GM12878 (cell line): ENCODE measurements around the gene KDM4C. TPM values are rescaled to one million over a fixed set of nuclear protein-coding genes. Genes with fewer than 3 reads are reported as not detected.

Experiments used
- ATAC-seq: fragments of 200-7000 bp; cut with Tn5 transposase; 3 replicates; pipeline ENCODE4 v1.9.1; 2020; ENCODE audit warnings: mild to moderate bottlenecking, moderate library complexity
- BruUV-seq: library from RNA; stranded (reverse); fragments of 400-500 nt; replicated peaks from 2 replicates; lab custom pipeline; 2021; lab: Mats Ljungman, UMichigan
- CTCF ChIA-PET: fragments of 300-600 bp; sonication (Branson Sonifier 250); formaldehyde crosslinking; extraction: SDS; loops from one replicate; lab custom pipeline; 2021; ENCODE audit warnings: inconsistent platforms; lab: Yijun Ruan, JAX
- POLR2A ChIA-PET: fragments of 350-600 bp; formaldehyde crosslinking; extraction: SDS; loops from one replicate; lab custom pipeline; 2021; ENCODE audit warnings: inconsistent platforms; lab: Charles Lee
- RAD21 ChIA-PET: fragments of 300-600 bp; sonication (Branson Sonifier 250); formaldehyde crosslinking; loops from one replicate; lab custom pipeline; 2023; ENCODE audit warnings: antibody characterized with exemption; ENCODE audit not compliant: unreplicated experiment; lab: Charles Lee
- SMC1A ChIA-PET: fragments of 300-600 bp; sonication (Branson Sonifier 250); formaldehyde crosslinking; loops from one replicate; lab custom pipeline; 2023; ENCODE audit not compliant: unreplicated experiment, uncharacterized antibody; lab: Charles Lee
- DNase-seq: peaks from one replicate; pipeline ENCODE4 v3.0.0-alpha.2; 2011; ENCODE audit warnings: low read depth, low spot score
- FAIRE-seq: peaks from 3 replicates; lab custom pipeline; 2011; peaks lifted over from hg19 to GRCh38; lab: Jason Lieb, UNC
- H2AFZ ChIP-seq: 2 replicates; pipeline ENCODE4 v1.6.0; 2011; ENCODE audit warnings: low read depth, low read length, control low read depth; ENCODE audit not compliant: control insufficient read depth
- H3K27ac ChIP-seq: 2 replicates; pipeline ENCODE4 v1.5.1; 2011; ENCODE audit warnings: control low read depth; ENCODE audit not compliant: control insufficient read depth, insufficient read depth
- H3K27me3 ChIP-seq, 2 experiments: replicated peaks in 1 of 2; 2 replicates each; pipeline versions ENCODE4 v1.6.0 to v1.6.1; 2011; ENCODE audit warnings: low read length in 1 of 2; ENCODE audit not compliant: control insufficient read depth in 2 of 2, insufficient read depth in 2 of 2
- H3K36me3 ChIP-seq, 2 experiments: 2 replicates each; pipeline ENCODE4 v1.5.1; 2011; ENCODE audit warnings: low read length in 1 of 2; ENCODE audit not compliant: control insufficient read depth in 2 of 2, insufficient read depth in 2 of 2
- H3K4me1 ChIP-seq: 2 replicates; pipeline ENCODE4 v1.6.1; 2011; ENCODE audit warnings: mild to moderate bottlenecking, low read length, moderate library complexity, mixed read lengths; ENCODE audit not compliant: control insufficient read depth, insufficient read depth
- H3K4me2 ChIP-seq: 2 replicates; pipeline ENCODE4 v1.6.0; 2011; ENCODE audit warnings: control low read depth; ENCODE audit not compliant: control insufficient read depth, insufficient read depth
- H3K4me3 ChIP-seq: fragments of 200-600 bp; sonication (generic); 2 replicates; pipeline ENCODE4 v1.5.1; 2016
- H3K79me2 ChIP-seq: 2 replicates; pipeline ENCODE4 v1.6.0; 2011; ENCODE audit warnings: low read length; ENCODE audit not compliant: control insufficient read depth, insufficient read depth
- H3K9ac ChIP-seq: 2 replicates; pipeline ENCODE4 v1.8.0; 2011; ENCODE audit warnings: low read length, control low read depth, mixed read lengths; ENCODE audit not compliant: control insufficient read depth, insufficient read depth
- H3K9me3 ChIP-seq: replicated peaks from 3 replicates; pipeline ENCODE4 v1.5.1; 2011; ENCODE audit warnings: mild to moderate bottlenecking, low read length; ENCODE audit not compliant: control insufficient read depth, insufficient read depth
- H4K20me1 ChIP-seq: 2 replicates; pipeline ENCODE4 v1.6.0; 2011; ENCODE audit not compliant: control insufficient read depth, insufficient read depth
- BMI1 ChIP-seq: fragments of 450-650 bp; IDR thresholded peaks from 2 replicates; pipeline ENCODE4 v1.6.1; 2016; ENCODE audit warnings: mild to moderate bottlenecking, moderate library complexity, borderline replicate concordance
- CREM ChIP-seq: IDR thresholded peaks from 2 replicates; pipeline ENCODE4 v1.6.1; 2014; ENCODE audit warnings: antibody characterized with exemption, low read depth
- ESRRA ChIP-seq: IDR thresholded peaks from 2 replicates; pipeline ENCODE4 v1.6.1; 2012; ENCODE audit warnings: mild to moderate bottlenecking, low read length, improper control_type of control experiment
- IRF4 ChIP-seq: IDR thresholded peaks from 2 replicates; pipeline ENCODE4 v1.6.1; 2011; ENCODE audit warnings: low read depth, low read length
- MYB ChIP-seq: fragments of 150-350 bp; IDR thresholded peaks from 2 replicates; pipeline ENCODE4 v1.6.1; 2014; ENCODE audit warnings: mild to moderate bottlenecking, low read depth, low read length, borderline replicate concordance
- MYC ChIP-seq: IDR thresholded peaks from 2 replicates; pipeline ENCODE4 v1.6.1; 2011; ENCODE audit warnings: mild to moderate bottlenecking, low read length, moderate library complexity, inconsistent platforms; ENCODE audit not compliant: insufficient read depth, insufficient replicate concordance, insufficient read length, severe bottlenecking
- PAX8 ChIP-seq: fragments of 450-650 bp; IDR thresholded peaks from 2 replicates; pipeline ENCODE4 v1.6.1; 2017; ENCODE audit warnings: mild to moderate bottlenecking, moderate library complexity
- RAD51 ChIP-seq: fragments of 450-650 bp; IDR thresholded peaks from 2 replicates; pipeline ENCODE4 v1.6.1; 2016; ENCODE audit warnings: moderate library complexity, mild to moderate bottlenecking, inconsistent platforms
- RCOR1 ChIP-seq: conservative IDR thresholded peaks from 2 replicates; pipeline ENCODE4 v1.6.1; 2012; ENCODE audit warnings: low read depth, low read length, improper control_type of control experiment
- WRNIP1 ChIP-seq: IDR thresholded peaks from 2 replicates; pipeline ENCODE4 v1.6.1; 2011; ENCODE audit warnings: low read depth, low read length, improper control_type of control experiment, borderline replicate concordance
- YBX1 ChIP-seq: fragments of 450-650 bp; IDR thresholded peaks from 2 replicates; pipeline ENCODE4 v1.6.1; 2016; ENCODE audit warnings: antibody characterized with exemption
- WGBS: methylation state at CpG from one replicate; pipeline ENCODE4 v1.1.6; 2016; ENCODE audit warnings: low lambda C conversion rate; ENCODE audit not compliant: insufficient replicate concordance, insufficient coverage; ENCODE audit errors: missing lambda C conversion rate; 5-methylcytosine and 5-hydroxymethylcytosine counted together
- in situ Hi-C: fragments of 300-500 bp; cut with MboI; formaldehyde crosslinking; loops from 9 replicates; pipeline ENCODE4 v1.14.3; 2018; ENCODE audit warnings: mixed read lengths
- intact Hi-C: fragments of 100-400 bp; cut with micrococcal nuclease; formaldehyde crosslinking; loops from one replicate; pipeline ENCODE4 v1.14.2; 2022; ENCODE audit not compliant: unreplicated experiment
- polyA plus RNA-seq, 11 experiments: library from polyadenylated mRNA; depleted of rRNA in 4 of 11; unstranded in 6 of 11; stranded (reverse) in 5 of 11; fragments of >200 nt; fragmentation: Nextera tagmentation in 4 of 11; fragmentation: Illumina TruSeq in 1 of 11; extraction: Ambion mirVana in 4 of 11; extraction: Trizol in 1 of 11; gene quantifications; 1 replicate in 1 of 11; 2 replicates in 10 of 11; pipeline versions ENCODE4 v1.2.1 to v1.2.3, GENCODE V29; 2011 to 2016; ENCODE audit warnings: inconsistent platforms in 2 of 11, missing spikeins in 2 of 11, low read depth in 1 of 11
- total RNA-seq, 4 experiments: library from RNA; depleted of rRNA in 3 of 4; stranded (reverse); fragments of >200 nt in 3 of 4; fragmentation: Illumina TruSeq in 1 of 4; extraction: Trizol in 1 of 4; gene quantifications; 2 replicates each; pipeline versions ENCODE4 v1.2.1 to v1.2.3, GENCODE V29; 2013 to 2021
- TF ChIP-seq, protein P1 (sequence below): IDR thresholded peaks from 2 replicates; pipeline ENCODE4 v1.6.1; 2012; ENCODE audit warnings: low read depth, low read length, improper control_type of control experiment
- TF ChIP-seq, protein P2 (sequence below): IDR thresholded peaks from 2 replicates; pipeline ENCODE4 v1.6.1; 2012; ENCODE audit warnings: low read depth, low read length, improper control_type of control experiment
- TF ChIP-seq, protein P3 (sequence below): IDR thresholded peaks from 2 replicates; pipeline ENCODE4 v1.6.1; 2011; ENCODE audit warnings: borderline replicate concordance, low read depth, mild to moderate bottlenecking, moderate library complexity, low read length; ENCODE audit not compliant: insufficient read depth, poor library complexity, severe bottlenecking

KDM4C gene
- total and polyA plus RNA-seq, 10 of the 15 experiments (the other 5 are each of a cell fraction or from before 2014, with no cell fraction given), result 6.8 to 41.2 (median 20.1) TPM

DNA sequence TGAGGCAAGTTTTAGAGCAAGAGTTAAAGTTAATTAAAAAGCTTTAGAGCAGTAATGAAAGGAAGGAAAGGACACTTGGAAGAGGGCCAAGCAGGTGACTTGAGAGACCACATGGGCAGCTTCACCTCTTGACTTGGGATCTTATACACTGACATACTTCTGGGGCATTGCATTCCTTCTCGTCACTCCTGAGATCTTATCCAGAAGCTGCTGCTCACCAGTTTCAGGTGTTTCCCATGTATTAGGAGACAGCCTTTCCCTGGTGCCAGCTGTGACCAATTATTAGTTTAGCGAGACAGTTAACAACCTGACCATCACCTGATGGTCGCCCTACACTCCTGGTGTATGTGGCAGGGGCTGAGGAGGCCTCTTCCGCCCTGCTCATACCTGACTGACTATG is 382.1 kb downstream of the KDM4C start:
- POLR2A ChIA-PET, result no interaction called here
- BruUV-seq, result no TSS peak
- SMC1A ChIA-PET, result interaction anchor here (1.8 kb wide), 1 partner anchor 8 kb away, joined by 4 read pairs; no protein-coding TSS in a partner anchor

More for the DNA sequence above, 382.1 kb downstream of the KDM4C start:
- TF ChIP-seq MYB, result no peak
- TF ChIP-seq MYC, result no peak
- TF ChIP-seq, protein P1, sequence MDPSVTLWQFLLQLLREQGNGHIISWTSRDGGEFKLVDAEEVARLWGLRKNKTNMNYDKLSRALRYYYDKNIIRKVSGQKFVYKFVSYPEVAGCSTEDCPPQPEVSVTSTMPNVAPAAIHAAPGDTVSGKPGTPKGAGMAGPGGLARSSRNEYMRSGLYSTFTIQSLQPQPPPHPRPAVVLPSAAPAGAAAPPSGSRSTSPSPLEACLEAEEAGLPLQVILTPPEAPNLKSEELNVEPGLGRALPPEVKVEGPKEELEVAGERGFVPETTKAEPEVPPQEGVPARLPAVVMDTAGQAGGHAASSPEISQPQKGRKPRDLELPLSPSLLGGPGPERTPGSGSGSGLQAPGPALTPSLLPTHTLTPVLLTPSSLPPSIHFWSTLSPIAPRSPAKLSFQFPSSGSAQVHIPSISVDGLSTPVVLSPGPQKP, result no peak
- TF ChIP-seq RCOR1, result no peak
- no peak for TF ChIP-seq RAD51
- no peak for TF ChIP-seq IRF4
- no peak for TF ChIP-seq CREM
- TF ChIP-seq BMI1, result no peak
- TF ChIP-seq ESRRA, result no peak
- TF ChIP-seq YBX1, result no peak
- TF ChIP-seq, protein P2, sequence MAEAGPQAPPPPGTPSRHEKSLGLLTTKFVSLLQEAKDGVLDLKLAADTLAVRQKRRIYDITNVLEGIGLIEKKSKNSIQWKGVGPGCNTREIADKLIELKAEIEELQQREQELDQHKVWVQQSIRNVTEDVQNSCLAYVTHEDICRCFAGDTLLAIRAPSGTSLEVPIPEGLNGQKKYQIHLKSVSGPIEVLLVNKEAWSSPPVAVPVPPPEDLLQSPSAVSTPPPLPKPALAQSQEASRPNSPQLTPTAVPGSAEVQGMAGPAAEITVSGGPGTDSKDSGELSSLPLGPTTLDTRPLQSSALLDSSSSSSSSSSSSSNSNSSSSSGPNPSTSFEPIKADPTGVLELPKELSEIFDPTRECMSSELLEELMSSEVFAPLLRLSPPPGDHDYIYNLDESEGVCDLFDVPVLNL, result no peak
- no peak for TF ChIP-seq WRNIP1
- TF ChIP-seq PAX8, result no peak
- TF ChIP-seq, protein P3, sequence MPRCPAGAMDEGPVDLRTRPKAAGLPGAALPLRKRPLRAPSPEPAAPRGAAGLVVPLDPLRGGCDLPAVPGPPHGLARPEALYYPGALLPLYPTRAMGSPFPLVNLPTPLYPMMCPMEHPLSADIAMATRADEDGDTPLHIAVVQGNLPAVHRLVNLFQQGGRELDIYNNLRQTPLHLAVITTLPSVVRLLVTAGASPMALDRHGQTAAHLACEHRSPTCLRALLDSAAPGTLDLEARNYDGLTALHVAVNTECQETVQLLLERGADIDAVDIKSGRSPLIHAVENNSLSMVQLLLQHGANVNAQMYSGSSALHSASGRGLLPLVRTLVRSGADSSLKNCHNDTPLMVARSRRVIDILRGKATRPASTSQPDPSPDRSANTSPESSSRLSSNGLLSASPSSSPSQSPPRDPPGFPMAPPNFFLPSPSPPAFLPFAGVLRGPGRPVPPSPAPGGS, result no peak
- H3K4me1 ChIP-seq, result no peaks in the 10 kb centered on the region
- no peaks in the 10 kb centered on the region for H4K20me1 ChIP-seq
- H3K36me3 ChIP-seq, result no peaks in the 10 kb centered on the region; a peak in 2 of 4 replicates
- no peak overlapping the region for H3K4me2 ChIP-seq
- ATAC-seq, result no peak
- in situ Hi-C loops (no loop called here), intact Hi-C loops (no loop called here)
- no peaks in the 10 kb centered on the region for H3K9me3 ChIP-seq
- no peak for FAIRE-seq
- no peaks in the 10 kb centered on the region for H3K79me2 ChIP-seq
- no peak overlapping the region for H3K9ac ChIP-seq
- H3K27me3 ChIP-seq, result no peaks in the 10 kb centered on the region
- no peak overlapping the region for H3K4me3 ChIP-seq
- 99% methylated on average over 4 of the region's 4 CpGs for WGBS
- CTCF ChIA-PET, result no interaction called here
- H2AFZ ChIP-seq, result no peak overlapping the region
- RAD21 ChIA-PET, result no interaction called here
- DNase-seq, result no peak
- no peak overlapping the region for H3K27ac ChIP-seq
